ENCODE data around the gene ZNF682.
"Not testable (repeated sequence)": the region's sequence is repeated elsewhere in the genome, so short reads cannot be mapped to it uniquely, and the experiment has no call there.

ZNF682 gene

DNA sequence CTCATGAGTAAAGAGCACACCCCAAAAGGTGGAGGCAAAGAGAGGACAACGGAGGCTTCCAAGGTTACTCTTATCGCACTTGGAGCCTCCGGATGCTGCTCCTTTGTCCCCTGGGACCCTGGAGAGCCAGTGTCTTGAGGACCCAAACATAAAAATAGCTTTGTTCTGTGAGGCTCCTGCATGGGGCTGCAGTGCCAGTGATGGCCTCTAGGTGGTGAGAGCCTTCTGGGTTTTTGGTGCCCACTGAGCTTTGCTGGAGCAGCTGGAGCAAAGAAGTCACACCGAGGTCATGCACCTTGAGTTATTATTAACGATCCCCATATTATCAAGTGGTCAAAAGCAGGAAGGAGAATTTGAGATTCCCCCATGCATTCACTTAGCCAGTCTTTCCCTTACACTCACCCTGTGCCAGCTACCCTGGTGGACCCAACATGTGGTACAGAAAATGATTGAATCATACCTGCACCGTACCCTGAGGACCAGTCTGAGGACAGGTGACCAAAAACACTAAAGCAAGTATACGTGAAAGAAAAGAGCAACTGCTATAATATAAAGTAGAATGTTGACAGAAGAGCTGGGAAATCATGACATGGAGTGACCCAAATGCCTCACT is 41.5 kb downstream of the ZNF682 start:
- TF ChIP-seq, protein P1, sequence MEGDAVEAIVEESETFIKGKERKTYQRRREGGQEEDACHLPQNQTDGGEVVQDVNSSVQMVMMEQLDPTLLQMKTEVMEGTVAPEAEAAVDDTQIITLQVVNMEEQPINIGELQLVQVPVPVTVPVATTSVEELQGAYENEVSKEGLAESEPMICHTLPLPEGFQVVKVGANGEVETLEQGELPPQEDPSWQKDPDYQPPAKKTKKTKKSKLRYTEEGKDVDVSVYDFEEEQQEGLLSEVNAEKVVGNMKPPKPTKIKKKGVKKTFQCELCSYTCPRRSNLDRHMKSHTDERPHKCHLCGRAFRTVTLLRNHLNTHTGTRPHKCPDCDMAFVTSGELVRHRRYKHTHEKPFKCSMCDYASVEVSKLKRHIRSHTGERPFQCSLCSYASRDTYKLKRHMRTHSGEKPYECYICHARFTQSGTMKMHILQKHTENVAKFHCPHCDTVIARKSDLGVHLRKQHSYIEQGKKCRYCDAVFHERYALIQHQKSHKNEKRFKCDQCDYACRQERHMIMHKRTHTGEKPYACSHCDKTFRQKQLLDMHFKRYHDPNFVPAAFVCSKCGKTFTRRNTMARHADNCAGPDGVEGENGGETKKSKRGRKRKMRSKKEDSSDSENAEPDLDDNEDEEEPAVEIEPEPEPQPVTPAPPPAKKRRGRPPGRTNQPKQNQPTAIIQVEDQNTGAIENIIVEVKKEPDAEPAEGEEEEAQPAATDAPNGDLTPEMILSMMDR (IDR thresholded peaks at IDR 0.05; ENCODE audit: extremely low read depth, insufficient read depth, missing control alignments) = peak; percentile 51
- no peak for DNase-seq (ENCODE audit: low spot score)
- in situ Hi-C loops (cut with MboI; ENCODE audit: low pct_unique_long_range_greater_than_20kb, low sequenced_read_pairs, unreplicated experiment) = no loop called here

DNA sequence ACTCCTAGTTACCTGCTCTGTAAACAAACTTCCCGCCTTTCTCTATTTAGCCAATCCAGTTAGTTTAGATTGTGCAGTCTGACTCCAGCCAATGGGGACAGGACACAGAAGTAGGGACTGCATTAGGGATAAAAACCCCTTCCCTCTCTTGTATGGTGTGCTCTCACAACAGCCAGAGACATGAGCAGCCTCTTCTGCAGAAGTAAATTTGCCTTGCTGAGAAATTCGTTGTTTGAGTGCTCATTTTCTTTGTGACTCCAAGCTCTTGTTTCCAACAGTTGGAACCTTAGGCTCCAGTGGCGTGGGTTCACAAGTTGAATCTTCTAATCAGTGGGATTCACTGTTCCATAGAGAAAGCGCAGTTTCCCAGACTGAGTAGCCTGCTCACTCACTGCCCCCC is 72.4 kb downstream of the ZNF682 start:
- in situ Hi-C loops (cut with MboI; ENCODE audit: low pct_unique_long_range_greater_than_20kb, low sequenced_read_pairs, unreplicated experiment) = loop anchor here (25.0 kb wide), 1 partner anchor 430 kb away; the partner anchor contains the start of genes CILP2 and YJEFN3
- TF ChIP-seq, protein P1 (IDR thresholded peaks at IDR 0.05; ENCODE audit: extremely low read depth, insufficient read depth, missing control alignments) = no peak
- DNase-seq (ENCODE audit: low spot score) = no peak

DNA sequence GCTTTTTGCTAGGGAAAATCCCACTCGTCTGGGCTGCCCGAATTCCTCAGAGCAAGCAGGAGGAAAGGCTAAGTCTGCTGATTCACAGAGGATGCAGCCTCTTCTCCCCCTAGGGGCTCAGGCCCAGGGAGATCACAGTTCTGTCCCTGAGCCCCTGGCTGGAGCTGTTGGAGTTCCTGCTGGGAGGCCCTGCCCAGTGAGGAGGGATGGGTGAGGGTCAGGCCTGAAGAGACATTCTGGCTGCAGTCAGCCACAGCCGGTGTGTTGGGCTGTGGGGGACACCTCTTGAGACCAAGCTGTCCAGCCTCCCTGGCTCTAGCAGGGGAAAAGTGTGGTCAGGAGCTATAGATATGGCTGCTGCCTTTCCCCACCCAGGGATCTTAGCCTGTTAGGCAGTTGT is 73.2 kb downstream of the ZNF682 start:
- not testable (repeated sequence) for DNase-seq (ENCODE audit: low spot score)
- in situ Hi-C loops (cut with MboI; ENCODE audit: low pct_unique_long_range_greater_than_20kb, low sequenced_read_pairs, unreplicated experiment) = loop anchor here (25.0 kb wide), 1 partner anchor 429 kb away; the partner anchor contains the start of genes CILP2 and YJEFN3

DNA sequence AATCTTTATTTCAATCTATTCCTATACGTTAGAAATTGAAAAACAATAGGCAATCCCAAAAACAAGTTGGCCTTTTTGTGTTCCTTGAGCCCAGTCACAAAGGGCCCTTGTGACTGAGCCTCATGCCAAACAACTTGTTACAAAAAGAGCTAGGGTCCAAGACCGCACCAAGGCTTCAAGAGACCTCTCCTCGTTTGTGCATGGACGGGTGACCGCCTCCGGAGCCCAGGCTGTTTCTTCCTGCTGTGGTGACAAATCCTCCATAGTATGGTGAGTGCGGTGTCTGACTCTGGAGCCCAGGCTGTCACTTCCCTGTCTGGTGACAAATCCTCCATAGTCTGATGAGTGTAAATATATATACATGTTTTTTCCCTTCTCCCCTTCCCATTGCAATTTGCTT is 74.9 kb downstream of the ZNF682 start:
- no peak for DNase-seq (ENCODE audit: low spot score)
- TF ChIP-seq, protein P1 (IDR thresholded peaks at IDR 0.05; ENCODE audit: extremely low read depth, insufficient read depth, missing control alignments) = no peak
- in situ Hi-C loops (cut with MboI; ENCODE audit: low pct_unique_long_range_greater_than_20kb, low sequenced_read_pairs, unreplicated experiment) = loop anchor here (25.0 kb wide), 1 partner anchor 427 kb away; the partner anchor contains the start of genes CILP2 and YJEFN3

DNA sequence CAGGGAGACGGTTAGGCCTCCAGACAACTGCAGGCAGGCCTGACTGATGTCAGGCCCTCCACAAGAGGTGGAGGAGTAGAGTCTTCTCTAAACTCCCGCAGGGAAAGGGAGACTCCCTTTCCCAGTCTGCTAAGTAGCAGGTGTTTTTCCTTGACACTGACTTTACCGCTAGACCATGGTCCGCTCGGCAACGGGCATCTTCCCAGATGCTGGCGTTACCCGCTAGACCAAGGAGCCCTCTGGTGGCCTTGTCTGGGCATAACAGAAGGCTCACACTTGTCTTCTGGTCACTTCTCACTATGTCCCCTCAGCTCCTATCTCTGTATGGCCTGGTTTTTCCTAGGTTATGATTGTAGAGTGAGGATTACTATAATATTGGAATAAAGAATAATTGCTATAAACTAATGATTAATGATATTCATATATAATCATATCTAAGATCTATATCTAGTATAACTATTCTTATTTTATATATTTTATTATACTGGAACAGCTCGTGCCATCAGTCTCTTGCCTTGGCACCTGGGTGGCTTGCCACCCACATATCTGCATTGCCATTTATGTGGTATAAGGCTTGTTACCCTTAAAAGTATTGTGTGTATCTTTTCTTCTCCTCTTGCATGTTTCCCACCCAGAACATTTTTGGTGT is 80.0 kb downstream of the ZNF682 start:
- not testable (repeated sequence) for DNase-seq (ENCODE audit: low spot score)
- in situ Hi-C loops (cut with MboI; ENCODE audit: low pct_unique_long_range_greater_than_20kb, low sequenced_read_pairs, unreplicated experiment) = loop anchor here (25.0 kb wide), 1 partner anchor 422 kb away; the partner anchor contains the start of genes CILP2 and YJEFN3
- TF ChIP-seq, protein P1 (IDR thresholded peaks at IDR 0.05; ENCODE audit: extremely low read depth, insufficient read depth, missing control alignments) = peak; percentile 71

DNA sequence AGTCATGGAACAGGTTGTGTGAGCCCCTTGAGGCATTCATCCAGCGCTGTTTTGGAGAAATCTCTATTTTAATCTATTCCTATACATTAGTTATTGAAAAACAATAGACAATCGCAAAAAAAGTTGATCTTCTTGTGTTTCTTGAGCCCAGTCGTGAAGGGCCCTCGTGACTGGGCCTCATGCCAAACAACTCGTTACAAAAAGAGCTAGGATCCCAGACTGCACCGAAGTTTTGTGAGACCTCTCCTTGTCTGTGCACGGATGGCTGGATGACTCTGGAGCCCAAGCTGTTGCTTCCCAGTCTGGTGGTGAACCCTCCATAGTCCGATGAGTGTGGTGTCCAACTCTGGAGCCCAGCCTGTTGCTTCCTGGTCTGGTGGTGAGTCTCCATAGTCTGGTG is 81.5 kb downstream of the ZNF682 start:
- not testable (repeated sequence) for DNase-seq (ENCODE audit: low spot score)
- in situ Hi-C loops (cut with MboI; ENCODE audit: low pct_unique_long_range_greater_than_20kb, low sequenced_read_pairs, unreplicated experiment) = loop anchor here (25.0 kb wide), 1 partner anchor 420 kb away; the partner anchor contains the start of genes CILP2 and YJEFN3

DNA sequence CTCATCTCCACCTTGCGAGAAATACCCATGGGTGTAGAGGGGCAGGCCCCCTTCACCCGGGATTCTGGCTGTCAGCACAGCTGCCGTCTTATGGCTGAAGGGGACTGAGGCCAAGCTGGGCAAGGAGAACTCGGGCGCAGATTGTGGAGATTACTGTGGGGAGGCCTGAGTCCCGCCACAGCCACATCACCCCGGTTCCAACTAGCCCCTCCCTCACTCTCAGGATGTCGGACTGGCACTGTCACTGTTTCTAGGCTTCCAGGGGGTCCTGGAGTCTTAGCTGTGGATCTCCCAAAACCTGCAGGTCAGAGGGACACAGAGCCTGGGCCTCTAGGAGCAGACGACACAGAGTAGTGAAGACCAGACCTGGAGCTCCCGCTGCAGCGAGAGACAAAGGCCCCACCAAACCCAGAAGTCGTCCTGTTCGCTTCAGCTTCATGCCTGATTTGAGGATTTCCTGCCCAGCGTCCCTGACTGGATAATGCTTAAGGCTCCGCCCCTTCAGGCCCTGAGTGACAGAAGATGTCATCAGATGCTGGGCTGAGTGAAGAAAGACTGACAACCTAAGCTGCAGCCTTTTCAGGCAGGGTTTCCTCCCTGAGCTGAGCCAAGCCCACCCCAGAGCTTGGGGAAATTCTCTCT is 82.8 kb downstream of the ZNF682 start:
- in situ Hi-C loops (cut with MboI; ENCODE audit: low pct_unique_long_range_greater_than_20kb, low sequenced_read_pairs, unreplicated experiment) = loop anchor here (25.0 kb wide), 1 partner anchor 419 kb away; the partner anchor contains the start of genes CILP2 and YJEFN3
- TF ChIP-seq, protein P1 (IDR thresholded peaks at IDR 0.05; ENCODE audit: extremely low read depth, insufficient read depth, missing control alignments) = no peak
- no peak for DNase-seq (ENCODE audit: low spot score)
